OCI-LY7 (cell line): ENCODE results near the gene PLXNA4. TPM values are rescaled to one million over a fixed set of nuclear protein-coding genes. Genes with fewer than 3 reads are reported as not detected.

Experiments
- BruUV-seq: library from RNA; stranded (reverse); fragments of 400-500 nt; replicated peaks from 2 replicates; lab custom pipeline; 2021; lab: Mats Ljungman, UMichigan
- CTCF ChIA-PET: fragments of 300-600 bp; sonication (Branson Sonifier 250); formaldehyde crosslinking; loops from one replicate; lab custom pipeline; 2022; ENCODE audit warnings: antibody characterized with exemption; ENCODE audit not compliant: unreplicated experiment; lab: Charles Lee
- POLR2A ChIA-PET: fragments of 300-600 bp; sonication (Branson Sonifier 250); formaldehyde crosslinking; loops from one replicate; lab custom pipeline; 2022; ENCODE audit warnings: antibody characterized with exemption; lab: Charles Lee
- DNase-seq: peaks from one replicate; pipeline ENCODE4 v3.0.0-alpha.2; 2015; ENCODE audit warnings: low spot score
- H2AFZ ChIP-seq: fragments of 200-600 bp; sonication (generic), shearing (Covaris generic); 2 replicates; pipeline ENCODE4 v1.6.1; 2014; ENCODE audit warnings: mild to moderate bottlenecking, antibody characterized with exemption, low read length, moderate library complexity
- H3K27ac ChIP-seq: fragments of 200-600 bp; sonication (generic); 2 replicates; pipeline ENCODE4 v1.5.1; 2014; ENCODE audit warnings: mixed run types, low read depth, mild to moderate bottlenecking, moderate library complexity, low read length, inconsistent platforms; ENCODE audit not compliant: poor library complexity, severe bottlenecking
- H3K36me3 ChIP-seq: fragments of 200-600 bp; sonication (generic); 2 replicates; pipeline ENCODE4 v1.6.1; 2014; ENCODE audit warnings: mild to moderate bottlenecking, antibody characterized with exemption, low read length, moderate library complexity, mixed read lengths; ENCODE audit not compliant: insufficient read depth
- H3K4me1 ChIP-seq: fragments of 200-600 bp; sonication (generic); 2 replicates; pipeline ENCODE4 v1.5.1; 2014; ENCODE audit warnings: mild to moderate bottlenecking, low read length; ENCODE audit not compliant: insufficient read depth, poor library complexity, severe bottlenecking
- H3K4me2 ChIP-seq: fragments of 200-600 bp; sonication (generic); 2 replicates; pipeline ENCODE4 v1.6.1; 2014; ENCODE audit warnings: mild to moderate bottlenecking, low read length
- H3K4me3 ChIP-seq: fragments of 200-600 bp; sonication (generic); 2 replicates; pipeline ENCODE4 v1.5.1; 2014; ENCODE audit warnings: mild to moderate bottlenecking, low read depth, low read length; ENCODE audit not compliant: poor library complexity, severe bottlenecking
- H3K79me2 ChIP-seq: fragments of 200-600 bp; sonication (generic); 2 replicates; pipeline ENCODE4 v1.6.1; 2016; ENCODE audit warnings: low read depth, mild to moderate bottlenecking, low read length, moderate library complexity, mixed read lengths; ENCODE audit not compliant: insufficient read depth
- H3K9me2 ChIP-seq: fragments of 200-600 bp; sonication (generic); 2 replicates; pipeline ENCODE4 v1.6.1; 2016; ENCODE audit warnings: mild to moderate bottlenecking, low read length, mixed read lengths; ENCODE audit not compliant: insufficient read depth
- H3K9me3 ChIP-seq: fragments of 200-600 bp; sonication (generic); 2 replicates; pipeline ENCODE4 v1.6.1; 2014; ENCODE audit warnings: mild to moderate bottlenecking, mixed run types, low read length, mixed read lengths
- H4K20me1 ChIP-seq: fragments of 200-600 bp; sonication (generic); 2 replicates; pipeline ENCODE4 v1.6.1; 2014; ENCODE audit warnings: mild to moderate bottlenecking, antibody characterized with exemption, low read length, moderate library complexity, mixed read lengths; ENCODE audit not compliant: insufficient read depth
- CTCF ChIP-seq: fragments of 200-600 bp; sonication (generic); conservative IDR thresholded peaks from 2 replicates; pipeline ENCODE4 v1.5.1; 2014; ENCODE audit warnings: mild to moderate bottlenecking, antibody characterized with exemption, low read length, moderate library complexity, mixed read lengths
- EZH2phosphoT487 ChIP-seq: fragments of 200-600 bp; sonication (generic); IDR thresholded peaks from 2 replicates; pipeline ENCODE4 v1.6.1; 2018; ENCODE audit warnings: low read depth, borderline replicate concordance, mild to moderate bottlenecking, mixed run types, antibody characterized with exemption, low read length, moderate library complexity, mixed read lengths
- intact Hi-C: fragments of 100-400 bp; cut with micrococcal nuclease; formaldehyde crosslinking; loops from one replicate; pipeline ENCODE4 v1.10.0; 2022; ENCODE audit not compliant: unreplicated experiment
- total RNA-seq, 2 experiments: library from RNA; depleted of rRNA in 1 of 2; stranded (reverse); fragments of >200 nt in 1 of 2; shearing (Covaris generic) in 1 of 2; gene quantifications; 2 replicates each; pipeline ENCODE4 v1.2.3, GENCODE V29; 2014 to 2022

The PLXNA4 gene
- total RNA-seq, 2 experiments from 2014 or later: not detected

GRCh38 chr7:132187869-132188789 is 388.1 kb downstream of the PLXNA4 start:
- ChIA-PET POLR2A (interaction anchor here (2.2 kb wide), 1 partner anchor 10 kb away, joined by 7 read pairs; no protein-coding TSS in a partner anchor), CTCF (no interaction called here)
- Histone ChIP-seq H3K27ac (no peak overlapping the region), H3K4me3 (no peak overlapping the region), H2AFZ (no peak overlapping the region), H3K4me2 (no peak overlapping the region), H3K79me2 (no peaks in the 10 kb centered on the region), H3K4me1 (no peaks in the 10 kb centered on the region), H4K20me1 (no peaks in the 10 kb centered on the region), H3K9me2 (no peaks in the 10 kb centered on the region), H3K9me3 (0 out of 2 replicates have a peak, but pooled peaks cover 3% of the 10 kb centered on the region), H3K36me3 (no peaks in the 10 kb centered on the region)
- no TSS peak for BruUV-seq
- intact Hi-C loops: no loop called here
- TF ChIP-seq EZH2phosphoT487 (no peak), CTCF (no peak)
- DNase-seq: no peak

DNA sequence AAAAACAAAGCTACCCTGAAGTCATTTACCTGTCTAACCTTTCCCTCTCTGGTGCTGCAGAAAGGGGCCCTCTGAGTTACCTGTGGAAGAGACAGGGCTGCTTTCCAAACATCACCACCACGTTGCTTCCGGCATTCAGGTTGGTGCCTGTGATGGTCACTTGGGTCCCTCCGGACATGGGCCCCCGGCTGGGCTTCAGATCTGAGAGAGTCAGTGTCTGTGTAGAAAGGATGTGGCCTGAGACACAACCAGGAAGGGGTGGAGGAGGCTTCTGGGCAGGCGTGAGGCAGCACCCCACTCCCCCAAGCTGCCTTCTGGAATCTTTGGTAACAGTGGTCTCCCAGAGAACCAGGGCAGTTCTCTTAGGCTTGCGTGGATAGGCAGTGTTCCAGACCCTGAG is 388.9 kb downstream of the PLXNA4 start:
- no peak overlapping the region for H3K4me3 ChIP-seq
- 0 out of 2 replicates have a peak, but pooled peaks cover 3% of the 10 kb centered on the region for H3K9me3 ChIP-seq
- BruUV-seq: no TSS peak
- H3K4me1 ChIP-seq: no peaks in the 10 kb centered on the region
- H2AFZ ChIP-seq: no peak overlapping the region
- H3K4me2 ChIP-seq: no peak overlapping the region
- ChIA-PET CTCF (no interaction called here), POLR2A (interaction anchor here (2.2 kb wide), 1 partner anchor 9 kb away, joined by 7 read pairs; no protein-coding TSS in a partner anchor)
- H3K79me2 ChIP-seq: no peaks in the 10 kb centered on the region
- no peaks in the 10 kb centered on the region for H3K36me3 ChIP-seq
- no peaks in the 10 kb centered on the region for H3K9me2 ChIP-seq
- DNase-seq: no peak
- no peaks in the 10 kb centered on the region for H4K20me1 ChIP-seq
- intact Hi-C loops: no loop called here
- no peak for TF ChIP-seq EZH2phosphoT487
- TF ChIP-seq CTCF: no peak
- no peak overlapping the region for H3K27ac ChIP-seq

DNA sequence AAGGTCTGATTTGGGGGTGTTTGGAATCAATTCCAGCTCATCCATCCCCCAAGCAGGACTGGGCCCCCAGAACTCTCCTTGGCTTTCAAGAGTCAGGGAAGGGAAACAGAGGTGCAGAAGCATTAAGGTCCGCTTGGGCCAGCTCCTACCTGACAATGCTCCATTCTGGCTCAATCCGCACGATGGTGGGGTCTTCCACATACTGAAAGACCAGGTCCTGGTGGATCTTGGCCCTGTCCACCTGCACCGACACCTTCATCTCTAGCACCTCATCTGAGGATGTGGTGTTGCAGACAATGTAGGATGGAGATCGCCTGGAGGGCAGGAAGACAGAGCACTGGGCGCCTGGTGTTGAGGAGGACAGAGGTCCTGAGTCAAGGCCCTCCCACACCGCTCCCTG is 391.1 kb downstream of the PLXNA4 start:
- Histone ChIP-seq H3K36me3 (no peaks in the 10 kb centered on the region), H4K20me1 (no peaks in the 10 kb centered on the region), H3K9me2 (no peaks in the 10 kb centered on the region), H3K9me3 (0 out of 2 replicates have a peak, but pooled peaks cover 3% of the 10 kb centered on the region), H3K4me2 (no peak overlapping the region), H2AFZ (no peak overlapping the region), H3K79me2 (no peaks in the 10 kb centered on the region), H3K4me1 (no peaks in the 10 kb centered on the region), H3K4me3 (no peak overlapping the region), H3K27ac (no peak overlapping the region)
- ChIA-PET CTCF (no interaction called here), POLR2A (no interaction called here)
- no TSS peak for BruUV-seq
- TF ChIP-seq EZH2phosphoT487 (no peak), CTCF (no peak)
- no peak for DNase-seq
- intact Hi-C loops: no loop called here
